AG04449 (cell line): ENCODE data around the gene LINGO1.

Source experiments
- CTCF ChIA-PET: fragments of 350-600 bp; formaldehyde crosslinking; extraction: SDS; loops from one replicate; lab custom pipeline; 2021; ENCODE audit warnings: antibody characterized with exemption; lab: Yijun Ruan, JAX
- POLR2A ChIA-PET: fragments of 400-600, 350-600 bp; formaldehyde crosslinking; extraction: SDS; loops from one replicate; lab custom pipeline; 2020; ENCODE audit warnings: antibody characterized with exemption, inconsistent platforms; lab: Yijun Ruan, JAX
- DNase-seq: peaks from one replicate; pipeline ENCODE4 v3.0.0-alpha.2; 2010; ENCODE audit warnings: low read depth, low spot score
- H3K4me3 ChIP-seq: 2 replicates; pipeline ENCODE4 v1.5.1; 2011; ENCODE audit warnings: low read depth, mild to moderate bottlenecking, control low read depth, low read length
- CTCF ChIP-seq: IDR thresholded peaks from one replicate; pipeline ENCODE4 v1.5.1; 2011; ENCODE audit warnings: mild to moderate bottlenecking, moderate library complexity, low read length, control low read depth, inconsistent platforms; ENCODE audit not compliant: insufficient read depth; ENCODE audit errors: missing control alignments

The LINGO1 gene

GRCh38 chr15:77605547-77605946, 27.2 kb downstream of the LINGO1 start:
- DNase-seq, result no peak
- no peak overlapping the region for H3K4me3 ChIP-seq
- POLR2A ChIA-PET, result no interaction called here
- CTCF ChIA-PET, result interaction anchor here (1.2 to 8.4 kb wide), 3 partner anchors 14 to 498 kb away, joined by 3 to 76 read pairs (median 6); no protein-coding TSS in a partner anchor
- no peak for TF ChIP-seq CTCF

- TF ChIP-seq CTCF, result no peak
- DNase-seq, result no peak
- ChIA-PET CTCF (interaction anchor here (1.5 to 8.4 kb wide), 2 partner anchors 14 to 28 kb away, joined by 6 to 76 read pairs; no protein-coding TSS in a partner anchor), POLR2A (no interaction called here)
- H3K4me3 ChIP-seq, result no peak overlapping the region
Measured at GRCh38 chr15:77604973-77605372, 27.7 kb downstream of the LINGO1 start.

- CTCF ChIA-PET, result interaction anchor here (1.0 to 8.4 kb wide), 5 partner anchors 9 to 30 kb away, joined by 3 to 76 read pairs (median 3); no protein-coding TSS in a partner anchor
- TF ChIP-seq CTCF, result no peak
- POLR2A ChIA-PET, result no interaction called here
- DNase-seq, result no peak
- H3K4me3 ChIP-seq, result no peak overlapping the region
Measured at GRCh38 chr15:77603611-77604336, 28.9 kb downstream of the LINGO1 start.

- DNase-seq, result no peak
- ChIA-PET CTCF (interaction anchor here (1.1 to 8.4 kb wide), 4 partner anchors 11 to 31 kb away, joined by 3 to 76 read pairs (median 6); no protein-coding TSS in a partner anchor), POLR2A (no interaction called here)
- TF ChIP-seq CTCF, result no peak
- H3K4me3 ChIP-seq, result no peak overlapping the region
Measured at GRCh38 chr15:77602800-77603199, 29.9 kb downstream of the LINGO1 start.

GRCh38 chr15:77599899-77600298, 32.8 kb downstream of the LINGO1 start:
- POLR2A ChIA-PET, result no interaction called here
- DNase-seq, result no peak
- CTCF ChIA-PET, result no interaction called here
- H3K4me3 ChIP-seq, result no peak overlapping the region
- TF ChIP-seq CTCF, result no peak

GRCh38 chr15:77599357-77599756, 33.4 kb downstream of the LINGO1 start:
- DNase-seq, result no peak
- POLR2A ChIA-PET, result no interaction called here
- CTCF ChIA-PET, result no interaction called here
- H3K4me3 ChIP-seq, result no peak overlapping the region
- TF ChIP-seq CTCF, result no peak
